ENCODE results near the gene HSPB7. TPM values are rescaled to one million over a fixed set of nuclear protein-coding genes. Genes with fewer than 3 reads are reported as not detected.
"Not testable (repeated sequence)": the region's sequence is repeated elsewhere in the genome, so short reads cannot be mapped to it uniquely, and the experiment has no call there.

HSPB7 gene
- total RNA-seq, 1 experiment from 2014 or later, result not detected

- no peak for TF ChIP-seq CTCF (IDR thresholded peaks at IDR 0.05; ENCODE audit: unreplicated experiment)
- intact Hi-C loops (cut with micrococcal nuclease), result loop anchor here (2.0 to 10.0 kb wide), 3 partner anchors 213 to 359 kb away; partner anchors contain the start of gene SZRD1
- CTCF ChIA-PET, result interaction anchor here (0.6 to 3.2 kb wide), 6 partner anchors 11 to 645 kb away, joined by 3 to 13 read pairs (median 4); no protein-coding TSS in a partner anchor
- H3K9me3 Mint-ChIP-seq (ENCODE audit: unreplicated experiment), result no peaks in the 10 kb centered on the region
- no peak overlapping the region for H3K4me3 Mint-ChIP-seq (ENCODE audit: unreplicated experiment)
- POLR2A ChIA-PET, result interaction anchor here (0.9 to 1.0 kb wide), 2 partner anchors 30 to 382 kb away, joined by 3 to 4 read pairs; partner anchors contain the start of gene ZBTB17
- BruUV-seq (replicated peaks), result no TSS peak
- no peaks in the 10 kb centered on the region for H3K27me3 Mint-ChIP-seq (ENCODE audit: insufficient read depth, unreplicated experiment)
- no peak overlapping the region for H3K27ac Mint-ChIP-seq (ENCODE audit: low read depth, unreplicated experiment)
- H3K4me1 Mint-ChIP-seq (ENCODE audit: insufficient read depth, unreplicated experiment), result peaks cover 15% of the 10 kb centered on the region
- DNase-seq (ENCODE audit: unreplicated experiment), result no peak
- H3K36me3 Mint-ChIP-seq (ENCODE audit: insufficient read depth, unreplicated experiment), result no peaks in the 10 kb centered on the region
Observed at GRCh38 chr1:16006010-16006409, 11.8 kb downstream of the HSPB7 start.

GRCh38 chr1:16005597-16005996 lies 12.2 kb downstream of the HSPB7 start:
- Mint-ChIP-seq H3K9me3 (ENCODE audit: unreplicated experiment) (no peaks in the 10 kb centered on the region), H3K4me1 (ENCODE audit: insufficient read depth, unreplicated experiment) (peaks cover 15% of the 10 kb centered on the region), H3K36me3 (ENCODE audit: insufficient read depth, unreplicated experiment) (no peaks in the 10 kb centered on the region), H3K27me3 (ENCODE audit: insufficient read depth, unreplicated experiment) (no peaks in the 10 kb centered on the region), H3K27ac (ENCODE audit: low read depth, unreplicated experiment) (no peak overlapping the region), H3K4me3 (ENCODE audit: unreplicated experiment) (no peak overlapping the region)
- no TSS peak for BruUV-seq (replicated peaks)
- DNase-seq (ENCODE audit: unreplicated experiment), result no peak
- POLR2A ChIA-PET, result interaction anchor here (0.9 to 1.0 kb wide), 2 partner anchors 29 to 381 kb away, joined by 3 to 4 read pairs; partner anchors contain the start of gene ZBTB17
- CTCF ChIA-PET, result interaction anchor here (0.5 to 3.2 kb wide), 6 partner anchors 11 to 220 kb away, joined by 3 to 13 read pairs (median 5); no protein-coding TSS in a partner anchor
- TF ChIP-seq CTCF (IDR thresholded peaks at IDR 0.05; ENCODE audit: unreplicated experiment), result no peak
- intact Hi-C loops (cut with micrococcal nuclease), result loop anchor here (10.0 kb wide), 2 partner anchors 239 to 359 kb away; partner anchors contain the start of gene SZRD1

- POLR2A ChIA-PET; H3K27me3 Mint-ChIP-seq (ENCODE audit: insufficient read depth, unreplicated experiment); H3K36me3 Mint-ChIP-seq (ENCODE audit: insufficient read depth, unreplicated experiment); H3K4me1 Mint-ChIP-seq (ENCODE audit: insufficient read depth, unreplicated experiment); H3K4me3 Mint-ChIP-seq (ENCODE audit: unreplicated experiment); H3K9me3 Mint-ChIP-seq (ENCODE audit: unreplicated experiment); BruUV-seq (replicated peaks); H3K27ac Mint-ChIP-seq (ENCODE audit: low read depth, unreplicated experiment); DNase-seq (ENCODE audit: unreplicated experiment): not testable (repeated sequence)
- intact Hi-C loops (cut with micrococcal nuclease), result loop anchor here (10.0 kb wide), 2 partner anchors 244 to 364 kb away; partner anchors contain the start of gene SZRD1
- CTCF ChIA-PET, result interaction anchor here (0.7 to 1.7 kb wide), 3 partner anchors 36 to 186 kb away, joined by 3 to 4 read pairs (median 4); no protein-coding TSS in a partner anchor
Observed at GRCh38 chr1:16001274-16001673, 16.6 kb downstream of the HSPB7 start.

GRCh38 chr1:15998929-15999328 lies 18.9 kb downstream of the HSPB7 start:
- BruUV-seq (replicated peaks), result no TSS peak
- intact Hi-C loops (cut with micrococcal nuclease), result no loop called here
- no peaks in the 10 kb centered on the region for H3K36me3 Mint-ChIP-seq (ENCODE audit: insufficient read depth, unreplicated experiment)
- H3K9me3 Mint-ChIP-seq (ENCODE audit: unreplicated experiment), result no peaks in the 10 kb centered on the region
- TF ChIP-seq CTCF (IDR thresholded peaks at IDR 0.05; ENCODE audit: unreplicated experiment), result no peak
- H3K4me3 Mint-ChIP-seq (ENCODE audit: unreplicated experiment), result no peak overlapping the region
- POLR2A ChIA-PET, result interaction anchor here (1.0 kb wide), 1 partner anchor 211 kb away, joined by 3 read pairs; no protein-coding TSS in a partner anchor
- H3K4me1 Mint-ChIP-seq (ENCODE audit: insufficient read depth, unreplicated experiment), result no peaks in the 10 kb centered on the region
- H3K27ac Mint-ChIP-seq (ENCODE audit: low read depth, unreplicated experiment), result no peak overlapping the region
- no peak for DNase-seq (ENCODE audit: unreplicated experiment)
- CTCF ChIA-PET, result interaction anchor here (0.6 kb wide), 1 partner anchor 83 kb away, joined by 4 read pairs; no protein-coding TSS in a partner anchor
- no peaks in the 10 kb centered on the region for H3K27me3 Mint-ChIP-seq (ENCODE audit: insufficient read depth, unreplicated experiment)

Measured in MCF 10A (cell line).